Lower lobe of right lung (tissue), 2 donors: Measurements from ENCODE around the gene SH3RF3. TPM values are rescaled to one million over a fixed set of nuclear protein-coding genes. Genes with fewer than 3 reads are reported as not detected.

Experiments used
- ATAC-seq, 2 donors: fragments of 200-7000 bp; cut with Tn5 transposase; one replicate each; pipeline ENCODE4 v1.9.1; 2020 to 2022; ENCODE audit warnings: mild to moderate bottlenecking in 2 of 2, moderate library complexity in 2 of 2
- DNase-seq: peaks from one replicate; pipeline ENCODE4 v3.0.0-alpha.2; 2020
- H3K27ac ChIP-seq: fragments of 200-600 bp; one replicate; pipeline ENCODE4 v1.8.0; 2022
- H3K27me3 ChIP-seq: fragments of 200-600 bp; one replicate; pipeline ENCODE4 v1.8.0; 2022; ENCODE audit warnings: low read depth
- H3K36me3 ChIP-seq: fragments of 200-600 bp; one replicate; pipeline ENCODE4 v1.8.0; 2022; ENCODE audit warnings: mild to moderate bottlenecking
- H3K4me1 ChIP-seq: fragments of 200-600 bp; one replicate; pipeline ENCODE4 v1.8.0; 2022
- H3K4me3 ChIP-seq: fragments of 200-600 bp; one replicate; pipeline ENCODE4 v1.8.0; 2022; ENCODE audit warnings: mild to moderate bottlenecking
- H3K9me3 ChIP-seq: fragments of 200-600 bp; one replicate; pipeline ENCODE4 v1.8.0; 2022
- CTCF ChIP-seq: fragments of 200-600 bp; IDR thresholded peaks from one replicate; pipeline ENCODE4 v1.8.0; 2022; ENCODE audit warnings: antibody characterized with exemption, mild to moderate bottlenecking
- intact Hi-C: fragments of 100-400 bp; cut with DNase I; formaldehyde crosslinking; loops from one replicate; pipeline ENCODE4 v1.11.0; 2022
- total RNA-seq: library from RNA; stranded (reverse); fragmentation: NEBNext Ultra II Directional; extraction: Animal tissue kit (Norgen Biotek cat#: 25700); gene quantifications from one replicate; pipeline ENCODE4 v1.2.1, GENCODE V29; 2021
- donor health status: DM: no; HTN: yes; CAD: no; lungs with severe emphysema.

Gene SH3RF3
- total RNA-seq, 1 donor from 2014 or later, result 5.7 TPM

DNA sequence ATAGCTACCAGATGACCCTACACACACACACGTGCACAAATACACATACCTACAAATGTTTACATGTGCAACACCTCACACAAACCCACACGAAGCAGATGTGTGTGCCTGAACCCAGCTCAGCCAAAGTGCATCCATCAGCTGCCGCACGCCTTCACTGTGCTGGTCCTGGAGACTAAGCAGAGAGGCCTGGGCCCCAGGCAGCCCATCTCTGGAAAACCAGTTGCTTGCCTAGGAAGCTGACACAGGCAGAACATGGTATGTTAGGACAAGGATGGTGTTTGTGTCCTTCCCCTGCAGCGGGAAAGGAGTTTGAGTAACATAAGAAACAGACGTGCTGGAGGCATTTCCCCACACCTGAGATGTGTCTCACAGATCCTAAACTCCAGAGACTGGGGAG, 398.1 kb downstream of the SH3RF3 start:
- Histone ChIP-seq H3K27ac (no peak overlapping the region), H3K27me3 (no peaks in the 10 kb centered on the region), H3K9me3 (no peaks in the 10 kb centered on the region), H3K36me3 (no peaks in the 10 kb centered on the region), H3K4me1 (peaks cover 18% of the 10 kb centered on the region), H3K4me3 (no peak overlapping the region)
- no peak for DNase-seq
- ATAC-seq, result no peak
- no peak for TF ChIP-seq CTCF
- intact Hi-C loops, result no loop called here

GRCh38 chr2:109527846-109528705, 399.1 kb downstream of the SH3RF3 start:
- Histone ChIP-seq H3K9me3 (no peaks in the 10 kb centered on the region), H3K27ac (no peak overlapping the region), H3K4me1 (peaks cover 18% of the 10 kb centered on the region), H3K4me3 (no peak overlapping the region), H3K36me3 (no peaks in the 10 kb centered on the region), H3K27me3 (no peaks in the 10 kb centered on the region)
- TF ChIP-seq CTCF, result no peak
- DNase-seq (no peak), ATAC-seq (no peak)
- intact Hi-C loops, result no loop called here

DNA sequence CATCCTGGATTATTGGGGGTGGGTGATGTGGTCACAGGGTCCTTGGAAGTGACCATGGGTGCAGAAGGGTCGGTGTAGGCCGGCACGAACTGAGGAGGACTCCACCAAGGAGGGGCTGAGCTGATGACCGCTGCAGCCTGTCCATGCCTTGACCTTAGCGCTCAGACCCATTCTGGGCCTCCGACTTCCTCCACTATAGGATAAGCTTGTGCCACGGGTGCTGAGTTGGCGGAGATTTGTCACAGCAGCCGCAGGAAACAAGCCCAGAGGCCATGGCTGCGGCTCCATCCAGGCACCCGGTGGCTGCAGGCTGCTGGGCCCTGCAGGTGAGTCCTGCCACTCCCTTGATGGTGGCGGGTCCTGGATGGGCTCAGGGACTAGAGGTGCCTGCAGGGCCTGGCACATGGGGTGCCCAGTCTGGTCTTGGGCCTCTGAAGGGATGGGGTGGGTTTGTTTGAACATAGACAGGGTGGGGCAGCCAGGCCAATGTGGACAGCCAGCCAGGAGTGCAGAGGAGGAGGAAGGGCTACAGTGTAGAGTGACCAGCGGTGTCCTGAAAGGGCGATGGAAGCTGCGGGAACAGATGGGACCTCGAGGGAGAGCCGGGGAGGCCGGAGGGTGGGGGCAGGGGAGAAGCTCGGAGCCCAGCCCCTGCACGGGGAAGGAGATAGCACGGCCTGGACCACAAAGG, 400.0 kb downstream of the SH3RF3 start:
- H3K4me1 ChIP-seq, result peaks cover 18% of the 10 kb centered on the region
- H3K36me3 ChIP-seq, result no peaks in the 10 kb centered on the region
- no peaks in the 10 kb centered on the region for H3K27me3 ChIP-seq
- intact Hi-C loops, result no loop called here
- H3K27ac ChIP-seq, result no peak overlapping the region
- DNase-seq, result no peak
- H3K9me3 ChIP-seq, result no peaks in the 10 kb centered on the region
- no peak for TF ChIP-seq CTCF
- peak in 1 of 2 donors; percentile 14 for ATAC-seq
- no peak overlapping the region for H3K4me3 ChIP-seq

- Histone ChIP-seq H3K9me3 (no peaks in the 10 kb centered on the region), H3K4me1 (peaks cover 18% of the 10 kb centered on the region), H3K27me3 (no peaks in the 10 kb centered on the region), H3K36me3 (no peaks in the 10 kb centered on the region), H3K4me3 (no peak overlapping the region), H3K27ac (no peak overlapping the region)
- no peak for TF ChIP-seq CTCF
- DNase-seq, result no peak
- intact Hi-C loops, result no loop called here
- ATAC-seq, result peak; percentile 9 to 16
Observed at GRCh38 chr2:109529532-109530449, 400.8 kb downstream of the SH3RF3 start.

- no peak overlapping the region for H3K27ac ChIP-seq
- no peaks in the 10 kb centered on the region for H3K27me3 ChIP-seq
- peaks cover 18% of the 10 kb centered on the region for H3K4me1 ChIP-seq
- no peaks in the 10 kb centered on the region for H3K36me3 ChIP-seq
- ATAC-seq, result peak; percentile 74 to 79
- intact Hi-C loops, result no loop called here
- TF ChIP-seq CTCF, result peak; percentile 21
- DNase-seq, result no peak
- no peak overlapping the region for H3K4me3 ChIP-seq
- no peaks in the 10 kb centered on the region for H3K9me3 ChIP-seq
Observed at GRCh38 chr2:109530712-109531111, 401.7 kb downstream of the SH3RF3 start.
